ES-I3 (cell line): ENCODE measurements around the gene TCP10L.
"Not testable (repeated sequence)": the region's sequence is repeated elsewhere in the genome, so short reads cannot be mapped to it uniquely, and the experiment has no call there.

Source experiments
- H3K36me3 ChIP-seq: 2 replicates; pipeline ENCODE4 v1.6.1; 2013; ENCODE audit warnings: mild to moderate bottlenecking, low read length, control low read depth, moderate library complexity; ENCODE audit not compliant: insufficient read depth
- H3K4me1 ChIP-seq: 2 replicates; pipeline ENCODE4 v1.6.1; 2013; ENCODE audit warnings: mild to moderate bottlenecking, control low read depth, low read length; ENCODE audit not compliant: insufficient read depth
- H3K9ac ChIP-seq: 2 replicates; pipeline ENCODE4 v1.6.1; 2013; ENCODE audit warnings: low read depth, mild to moderate bottlenecking, low read length, moderate library complexity
- H3K9me3 ChIP-seq: 2 replicates; pipeline ENCODE4 v1.6.1; 2013; ENCODE audit warnings: mild to moderate bottlenecking, low read length, moderate library complexity; ENCODE audit not compliant: control insufficient read depth, insufficient read depth

Gene TCP10L

GRCh38 chr21:32574946-32575925 is 10.1 kb downstream of the TCP10L start:
- H3K4me1 ChIP-seq, result peaks cover 7% of the 10 kb centered on the region; the same call in 1 of the 2 replicates
- H3K36me3 ChIP-seq, result no peaks in the 10 kb centered on the region
- no peak overlapping the region for H3K9ac ChIP-seq
- H3K9me3 ChIP-seq, result no peaks in the 10 kb centered on the region

- Histone ChIP-seq H3K36me3 (no peaks in the 10 kb centered on the region), H3K9me3 (no peaks in the 10 kb centered on the region), H3K9ac (no peak overlapping the region), H3K4me1 (peaks cover 7% of the 10 kb centered on the region; the same call in 1 of the 2 replicates)
Observed at GRCh38 chr21:32572574-32573420, 12.5 kb downstream of the TCP10L start.

GRCh38 chr21:32570456-32570855 is 14.9 kb downstream of the TCP10L start:
- H3K9ac ChIP-seq, result no peak overlapping the region
- H3K4me1 ChIP-seq, result peaks cover 7% of the 10 kb centered on the region; the same call in 1 of the 2 replicates
- H3K36me3 ChIP-seq, result no peaks in the 10 kb centered on the region
- H3K9me3 ChIP-seq, result no peaks in the 10 kb centered on the region

GRCh38 chr21:32569261-32570230 is 15.8 kb downstream of the TCP10L start:
- peaks cover 7% of the 10 kb centered on the region; the same call in 1 of the 2 replicates for H3K4me1 ChIP-seq

GRCh38 chr21:32567626-32568025 is 17.7 kb downstream of the TCP10L start:
- Histone ChIP-seq H3K4me1 (peaks cover 4% of the 10 kb centered on the region; the same call in 1 of the 2 replicates), H3K36me3 (no peaks in the 10 kb centered on the region), H3K9me3 (no peaks in the 10 kb centered on the region; the same call in 1 of the 2 replicates), H3K9ac (no peak overlapping the region)

More at GRCh38 chr21:32569261-32570230, 15.8 kb downstream of the TCP10L start:
- Histone ChIP-seq H3K36me3 (no peaks in the 10 kb centered on the region), H3K9me3 (no peaks in the 10 kb centered on the region; the same call in 1 of the 2 replicates), H3K9ac (peak overlapping the region; percentile 66)

GRCh38 chr21:32566741-32567389 is 18.5 kb downstream of the TCP10L start:
- H3K4me1 ChIP-seq, result peaks cover 9% of the 10 kb centered on the region
- H3K9ac ChIP-seq, result no peak overlapping the region
- no peaks in the 10 kb centered on the region for H3K36me3 ChIP-seq
- H3K9me3 ChIP-seq, result no peaks in the 10 kb centered on the region; the same call in 1 of the 2 replicates

GRCh38 chr21:32565856-32566465 is 19.4 kb downstream of the TCP10L start:
- Histone ChIP-seq H3K4me1 (peaks cover 11% of the 10 kb centered on the region), H3K9ac (no peak overlapping the region), H3K9me3 (no peaks in the 10 kb centered on the region; the same call in 1 of the 2 replicates), H3K36me3 (no peaks in the 10 kb centered on the region)

GRCh38 chr21:32562915-32563314 is 22.4 kb downstream of the TCP10L start:
- H3K9me3 ChIP-seq, result no peaks in the 10 kb centered on the region; the same call in 1 of the 2 replicates
- peaks cover 24% of the 10 kb centered on the region for H3K4me1 ChIP-seq
- H3K36me3 ChIP-seq, result no peaks in the 10 kb centered on the region
- no peak overlapping the region for H3K9ac ChIP-seq

- Histone ChIP-seq H3K9ac (no peak overlapping the region), H3K9me3 (no peaks in the 10 kb centered on the region; the same call in 1 of the 2 replicates), H3K4me1 (peaks cover 24% of the 10 kb centered on the region), H3K36me3 (no peaks in the 10 kb centered on the region)
Observed at GRCh38 chr21:32562426-32562825, 22.9 kb downstream of the TCP10L start.

GRCh38 chr21:32561476-32561875 is 23.8 kb downstream of the TCP10L start:
- H3K9ac ChIP-seq, H3K9me3 ChIP-seq, H3K36me3 ChIP-seq: not testable (repeated sequence)
- H3K4me1 ChIP-seq, result peaks cover 27% of the 10 kb centered on the region

- Histone ChIP-seq H3K9ac (no peak overlapping the region), H3K4me1 (peaks cover 31% of the 10 kb centered on the region), H3K9me3 (no peaks in the 10 kb centered on the region; the same call in 1 of the 2 replicates), H3K36me3 (no peaks in the 10 kb centered on the region)
Observed at GRCh38 chr21:32560896-32561295, 24.4 kb downstream of the TCP10L start.

- Histone ChIP-seq H3K36me3 (no peaks in the 10 kb centered on the region), H3K9me3 (no peaks in the 10 kb centered on the region), H3K9ac (no peak overlapping the region), H3K4me1 (peaks cover 31% of the 10 kb centered on the region)
Observed at GRCh38 chr21:32559006-32559610, 26.2 kb downstream of the TCP10L start.
